Endothelial cell of umbilical vein (primary cell): ENCODE measurements around the gene MCM6.

ENCODE experiments used
- CTCF ChIP-seq, 2 donors: IDR thresholded peaks; 1 replicate in 1 of 2; 2 replicates in 1 of 2; pipeline ENCODE4 v1.5.1; 2011; ENCODE audit warnings: low read length in 2 of 2, mild to moderate bottlenecking in 2 of 2, moderate library complexity in 2 of 2, control low read depth in 1 of 2, inconsistent platforms in 1 of 2, low read depth in 1 of 2; ENCODE audit not compliant: insufficient read depth in 1 of 2; ENCODE audit errors: extremely low read depth in 1 of 2
- POLR2A ChIP-seq: IDR thresholded peaks from 2 replicates; pipeline ENCODE4 v1.6.1; 2012; ENCODE audit warnings: low read depth, mild to moderate bottlenecking, control low read depth, low read length

DNA sequence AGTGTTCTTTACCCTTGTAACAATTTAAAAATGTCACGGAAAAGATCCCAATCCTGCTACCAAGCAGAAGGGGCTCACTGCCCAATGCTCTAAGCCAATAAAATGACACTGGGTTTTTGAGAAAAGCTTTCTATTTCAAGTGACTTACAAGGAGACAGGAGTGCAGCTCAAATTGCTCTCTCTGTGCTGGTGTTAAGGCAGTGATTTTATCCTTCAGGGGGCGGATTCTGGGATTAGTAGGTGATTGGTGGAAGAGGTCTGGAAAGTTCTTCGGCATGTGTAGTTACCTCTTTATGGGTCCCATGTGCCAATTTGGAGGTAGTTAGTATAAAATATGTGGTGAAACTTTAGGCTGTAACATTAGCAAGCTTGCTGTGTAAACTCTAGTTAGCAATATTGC, 27.4 kb upstream of the MCM6 start:
- TF ChIP-seq CTCF (IDR thresholded peaks at IDR 0.05; ENCODE audit: extremely low read depth in 1 of 2, insufficient read depth in 1 of 2, low read depth in 1 of 2, low read length in 2 of 2) = no peak
- TF ChIP-seq POLR2A = no peak
